GM18861 (cell line): Measurements from ENCODE around the gene PNMA8A.
"Not testable (repeated sequence)": the region's sequence is repeated elsewhere in the genome, so short reads cannot be mapped to it uniquely, and the experiment has no call there.

Experiments
- ATAC-seq: cut with Tn5 transposase; IDR thresholded peaks from one replicate; pipeline ENCODE4 v1.9.1; 2021; ENCODE audit not compliant: unreplicated experiment

Gene PNMA8A, protein sequence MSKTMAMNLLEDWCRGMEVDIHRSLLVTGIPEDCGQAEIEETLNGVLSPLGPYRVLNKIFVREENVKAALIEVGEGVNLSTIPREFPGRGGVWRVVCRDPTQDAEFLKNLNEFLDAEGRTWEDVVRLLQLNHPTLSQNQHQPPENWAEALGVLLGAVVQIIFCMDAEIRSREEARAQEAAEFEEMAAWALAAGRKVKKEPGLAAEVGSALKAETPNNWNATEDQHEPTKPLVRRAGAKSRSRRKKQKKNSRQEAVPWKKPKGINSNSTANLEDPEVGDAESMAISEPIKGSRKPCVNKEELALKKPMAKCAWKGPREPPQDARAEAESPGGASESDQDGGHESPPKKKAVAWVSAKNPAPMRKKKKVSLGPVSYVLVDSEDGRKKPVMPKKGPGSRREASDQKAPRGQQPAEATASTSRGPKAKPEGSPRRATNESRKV

DNA sequence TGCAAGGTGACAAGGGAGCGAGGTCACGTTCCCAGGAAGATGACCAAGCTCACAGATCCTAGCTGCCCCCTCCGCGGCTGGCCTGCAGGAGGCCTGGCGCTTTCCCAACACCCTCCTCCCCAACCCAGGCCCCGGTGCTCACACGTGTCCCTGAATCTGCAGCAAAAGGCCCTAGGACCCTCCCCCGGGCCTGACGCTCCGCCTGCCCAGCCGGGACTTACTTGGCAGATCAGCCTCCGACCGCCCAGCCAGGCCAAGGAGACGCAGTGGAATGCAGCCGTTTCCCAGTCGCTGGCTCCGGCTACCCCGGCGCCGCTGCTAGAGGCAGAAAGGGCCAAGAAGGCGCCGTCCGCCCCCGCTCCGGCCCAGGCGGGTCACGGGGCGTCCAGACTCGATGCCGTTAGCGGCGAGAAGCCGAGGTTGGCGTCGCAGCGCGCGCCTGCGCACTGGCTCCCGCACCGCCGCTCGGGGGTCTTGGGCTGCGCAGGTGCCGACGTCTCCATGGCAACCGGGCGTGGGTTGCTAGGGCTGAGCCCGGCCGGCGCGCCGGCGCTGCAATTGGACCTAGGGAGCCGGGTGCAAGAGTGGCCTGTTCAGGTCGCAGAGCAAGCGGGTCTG, at the start of gene PNMA8A:
TSS of gene PNMA8A (minus strand) at position 448 of the 618 bp plus-strand sequence. CDS start 528 bp downstream, outside the sequence.
- ATAC-seq, result no peak

DNA sequence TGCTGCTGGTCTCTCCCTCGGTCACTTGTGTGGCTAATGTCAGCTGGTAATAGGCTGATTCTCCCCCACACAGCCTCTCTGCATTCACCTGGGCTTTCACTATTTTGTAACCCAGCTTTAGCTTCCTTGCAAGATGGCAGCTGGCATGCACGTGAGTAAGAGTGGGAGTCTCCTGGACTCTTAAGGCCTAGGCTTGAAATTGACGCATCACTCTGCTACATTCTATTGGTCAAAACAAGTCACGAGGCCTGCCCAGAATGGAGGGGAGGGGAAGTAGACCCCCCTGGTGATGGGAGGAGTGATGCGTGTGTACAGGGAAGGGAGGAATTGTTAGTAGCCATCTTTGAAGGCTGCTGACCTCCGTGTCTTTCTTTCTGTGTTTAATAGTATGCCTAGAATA, 49.3 kb upstream of the PNMA8A start:
- ATAC-seq, result no peak

DNA sequence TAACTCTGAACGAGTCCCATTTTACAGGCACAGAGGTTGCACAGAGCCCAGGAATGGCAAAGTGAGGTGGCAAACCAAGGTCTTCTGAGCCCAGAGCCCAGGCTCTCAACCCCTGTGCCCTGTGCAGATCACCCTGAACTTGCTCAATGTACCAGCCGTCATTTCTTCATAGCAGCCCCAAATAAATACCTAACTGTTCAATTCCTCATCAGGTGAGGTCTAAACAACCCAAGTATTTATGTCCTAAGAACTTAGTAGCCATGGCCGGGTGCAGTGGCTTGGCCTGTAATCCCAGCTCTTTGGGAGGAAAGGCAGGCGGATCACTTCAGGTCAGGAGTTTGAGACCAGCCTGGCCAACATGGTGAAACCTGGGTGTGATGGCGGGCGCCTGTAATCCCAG, 46.1 kb upstream of the PNMA8A start:
- no peak for ATAC-seq

DNA sequence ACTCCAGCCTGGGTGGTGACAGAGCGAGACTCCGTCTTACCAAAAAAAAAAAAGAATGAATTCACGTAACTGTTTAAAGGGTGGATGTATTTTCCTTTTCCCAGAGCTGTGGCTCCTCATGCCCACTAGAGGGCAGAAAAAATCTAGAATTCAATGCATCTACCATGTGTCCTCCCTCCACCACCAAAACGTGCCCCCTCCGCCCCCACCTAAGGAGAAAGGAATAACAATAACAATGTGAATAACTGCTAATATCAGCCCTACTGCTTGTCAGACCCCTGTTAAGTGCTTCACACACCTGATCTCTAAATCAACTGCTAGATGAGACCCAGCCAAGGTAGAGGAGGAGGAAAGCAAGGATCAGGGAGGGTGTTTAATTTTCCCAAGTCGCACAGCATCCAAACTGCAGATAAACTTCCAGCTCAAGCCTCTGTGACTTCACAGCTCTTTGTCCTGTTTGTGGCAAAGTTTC, 44.6 kb upstream of the PNMA8A start:
- no peak for ATAC-seq

DNA sequence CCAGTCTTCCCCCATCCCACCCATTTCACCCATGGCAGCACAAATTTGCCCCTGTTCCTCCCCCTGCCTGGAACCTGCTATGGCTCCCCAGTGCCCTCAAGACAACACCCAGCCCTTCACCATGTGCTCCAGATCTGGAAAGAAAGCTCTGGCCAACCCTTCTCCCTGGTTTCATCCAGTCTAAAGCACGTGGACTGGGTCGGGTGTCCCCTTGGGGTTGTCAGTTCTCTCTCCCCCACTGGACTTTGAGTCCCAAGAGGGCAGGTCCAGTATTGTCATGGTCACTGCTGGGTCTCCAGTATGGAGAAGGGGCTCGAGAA, 43.9 kb upstream of the PNMA8A start:
- ATAC-seq, result no peak

DNA sequence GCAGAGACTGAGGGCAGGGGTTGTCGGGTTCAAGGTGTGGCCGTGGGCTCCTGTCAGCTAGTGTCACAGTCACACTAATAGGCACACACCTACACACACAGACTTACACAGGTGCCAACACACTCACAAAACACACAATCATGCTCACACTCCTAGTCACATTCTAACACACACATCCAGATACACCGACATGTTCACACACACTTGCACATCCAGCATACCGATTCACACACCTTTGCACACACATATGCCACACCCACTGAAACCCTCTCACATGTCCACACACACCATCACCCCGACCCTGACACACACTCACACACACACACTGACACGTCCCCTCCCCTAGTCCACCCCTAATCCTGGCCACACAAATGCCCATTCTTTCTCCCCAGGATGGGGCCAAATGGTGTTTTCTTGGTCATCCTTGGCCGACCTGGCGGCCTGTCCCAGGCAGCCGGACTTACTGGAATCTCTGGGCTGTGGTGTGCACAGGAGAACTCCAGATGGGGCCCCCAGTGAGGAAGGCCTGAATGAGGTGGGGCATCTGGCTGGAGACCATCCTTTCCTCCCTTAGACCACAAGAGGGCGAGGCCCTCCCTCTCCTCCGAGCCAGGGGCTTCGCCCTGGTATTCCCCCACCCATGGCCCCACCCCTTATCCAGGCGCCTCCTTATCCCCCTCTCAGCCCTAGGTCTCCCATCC, 43.4 kb upstream of the PNMA8A start:
- no peak for ATAC-seq

DNA sequence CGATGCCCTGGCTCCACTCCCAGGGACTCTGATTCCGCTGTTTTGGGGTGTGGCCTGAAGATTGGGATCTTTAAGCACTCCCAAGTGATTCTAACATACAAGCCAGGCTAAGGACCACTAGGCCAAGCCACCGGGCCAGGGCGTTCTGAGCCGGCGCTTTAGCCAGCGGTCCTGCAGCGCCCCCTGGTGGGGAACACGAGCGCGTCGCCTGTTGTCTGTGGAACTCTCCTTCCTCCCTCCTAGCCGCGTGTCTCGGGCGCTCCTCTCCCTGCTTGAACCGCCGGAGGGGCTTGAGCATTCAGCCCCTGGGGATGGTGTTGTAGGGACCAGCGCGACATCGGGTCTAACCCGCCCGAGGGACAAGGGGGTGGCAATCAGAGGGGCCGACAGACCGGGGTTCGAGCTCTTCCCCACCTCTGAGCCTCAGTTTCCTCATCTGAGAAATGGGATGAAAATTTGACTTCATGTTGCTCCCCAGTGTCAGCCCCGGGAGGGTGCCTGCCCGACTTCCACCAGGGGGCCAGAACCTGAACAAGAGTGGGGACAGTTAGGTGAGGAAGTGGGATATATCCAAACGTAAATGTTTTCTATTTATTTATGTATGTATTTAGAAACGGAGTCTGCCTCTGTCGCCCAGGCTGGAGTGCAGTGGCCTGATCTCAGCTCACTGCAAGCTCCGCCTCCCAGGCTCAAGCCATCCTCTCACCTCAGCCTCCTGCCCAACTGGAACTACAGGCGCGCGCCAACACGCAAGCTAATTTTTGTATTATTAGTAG, 42.3 kb upstream of the PNMA8A start:
- no peak for ATAC-seq

DNA sequence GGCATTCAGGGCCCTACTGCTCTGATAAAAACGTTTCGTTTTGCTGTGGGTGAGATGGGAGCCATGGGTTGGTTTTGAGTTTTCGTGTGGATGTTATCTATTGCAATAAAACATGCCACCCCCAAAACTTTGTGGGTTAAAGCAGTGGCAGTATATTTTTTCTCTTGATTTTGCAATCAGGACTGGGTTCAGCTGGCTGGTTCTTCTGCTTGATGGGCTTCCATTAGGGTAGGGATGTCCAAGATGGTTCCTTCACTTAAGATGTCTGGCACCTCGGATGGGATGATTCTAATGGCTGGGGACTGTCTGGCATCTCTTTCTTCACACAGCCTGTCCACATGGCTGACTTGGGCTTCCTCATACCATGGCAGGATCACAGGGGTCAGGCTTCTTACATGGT, 39.9 kb upstream of the PNMA8A start:
- no peak for ATAC-seq

DNA sequence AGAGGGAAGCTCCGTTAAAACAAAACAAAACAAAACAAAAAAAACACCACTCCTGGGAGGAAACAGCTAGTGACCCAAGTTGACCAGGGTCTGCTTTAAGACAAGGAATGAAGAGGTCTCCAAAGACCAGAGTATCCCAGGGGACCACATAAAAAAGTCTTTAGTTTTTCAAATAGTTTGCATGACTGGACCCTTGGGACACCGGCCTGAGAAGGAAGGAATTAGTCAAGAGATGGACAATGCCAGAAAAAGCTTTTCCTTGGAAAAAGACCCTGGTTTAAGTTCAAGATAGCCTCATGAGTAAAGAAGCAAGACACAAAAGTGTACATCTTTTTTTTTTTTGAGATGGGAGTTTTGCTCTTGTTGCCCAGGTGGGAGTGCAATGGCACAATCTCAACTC, 36.8 kb upstream of the PNMA8A start:
- no peak for ATAC-seq

DNA sequence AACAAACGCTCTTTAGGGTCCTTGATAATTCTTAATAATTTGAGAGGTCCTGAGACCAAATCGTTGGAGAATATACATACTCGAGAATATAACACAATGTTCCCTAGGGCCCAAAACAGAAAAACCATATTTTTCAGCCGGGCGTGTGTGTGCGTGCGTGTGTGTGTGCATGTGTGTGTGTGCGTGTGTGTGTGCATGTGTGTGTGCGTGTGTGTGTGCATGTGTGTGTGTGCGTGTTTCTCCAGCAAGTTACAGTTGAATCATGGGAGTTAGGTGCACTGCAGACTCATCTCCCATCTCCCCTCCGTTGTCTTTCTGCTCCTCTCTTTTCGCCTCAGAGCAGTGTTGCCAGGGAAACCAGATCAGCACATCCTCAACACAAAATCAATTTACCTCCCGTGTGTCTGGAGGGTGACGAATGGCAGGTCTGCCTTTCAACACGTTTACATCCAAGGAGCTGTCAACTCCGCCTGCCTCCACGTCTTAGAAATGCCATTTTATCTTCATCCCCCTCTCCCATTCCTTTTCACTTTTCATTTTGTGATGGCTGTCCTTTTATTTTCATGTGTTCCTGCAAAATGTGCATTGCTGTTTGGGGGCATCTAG, 32.6 kb upstream of the PNMA8A start:
- no peak for ATAC-seq

DNA sequence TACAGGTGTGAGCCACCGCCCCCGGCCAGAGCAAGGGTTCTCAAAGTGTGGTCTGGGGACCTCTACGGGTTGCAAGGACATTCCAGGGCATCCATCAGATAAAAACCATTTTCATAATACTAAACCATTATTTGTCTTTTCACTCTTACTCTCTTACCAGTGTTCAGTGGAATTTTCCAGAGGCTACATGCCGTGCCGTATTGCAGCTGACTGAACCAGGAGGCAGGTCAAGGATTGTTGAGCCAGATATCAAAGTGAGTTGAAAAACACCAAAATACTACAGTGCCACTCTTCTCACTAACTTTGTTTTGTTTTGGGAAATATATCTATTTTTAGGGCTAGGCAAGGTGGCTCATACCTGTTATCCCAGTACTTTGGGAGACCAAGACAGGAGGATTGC, 31.5 kb upstream of the PNMA8A start:
- ATAC-seq, result no peak

DNA sequence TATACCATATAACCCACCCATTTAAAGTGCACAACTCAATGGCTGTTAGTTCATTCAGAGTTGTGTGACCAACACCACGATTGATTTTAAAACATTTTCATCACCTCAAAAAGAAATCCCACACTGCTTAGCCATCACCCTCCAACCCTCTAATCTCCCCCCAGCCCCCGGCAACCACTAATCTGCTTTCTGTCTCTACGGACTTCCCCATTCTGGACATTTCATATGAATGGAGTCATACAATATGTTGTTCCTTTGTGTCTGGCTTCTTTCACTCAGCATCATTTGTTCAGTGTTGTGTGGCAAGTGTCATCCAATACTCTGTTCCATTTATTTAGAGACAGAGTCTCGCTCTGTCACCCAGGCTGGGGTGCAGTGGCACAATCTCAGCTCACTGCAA, 28.3 kb upstream of the PNMA8A start:
- ATAC-seq, result no peak

DNA sequence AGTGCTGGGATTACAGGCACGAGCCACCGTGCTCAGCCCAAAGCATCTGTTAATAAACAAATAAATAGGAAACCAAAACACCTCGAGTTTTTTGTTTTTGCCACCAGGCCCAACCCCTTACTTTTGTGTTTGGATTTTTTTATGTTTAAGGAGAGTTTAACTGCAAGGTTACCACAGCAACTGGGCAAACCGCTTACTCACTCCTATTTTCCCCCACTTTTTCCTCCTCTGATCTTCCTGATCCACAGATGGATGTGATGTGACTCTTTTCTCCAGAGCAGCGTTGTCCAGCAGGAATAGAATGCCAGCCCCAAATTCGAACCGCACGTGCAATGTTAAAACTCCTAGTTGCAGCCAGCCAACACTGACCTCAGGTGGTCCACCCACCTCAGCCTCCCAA, 26.4 kb upstream of the PNMA8A start:
- ATAC-seq, result no peak

DNA sequence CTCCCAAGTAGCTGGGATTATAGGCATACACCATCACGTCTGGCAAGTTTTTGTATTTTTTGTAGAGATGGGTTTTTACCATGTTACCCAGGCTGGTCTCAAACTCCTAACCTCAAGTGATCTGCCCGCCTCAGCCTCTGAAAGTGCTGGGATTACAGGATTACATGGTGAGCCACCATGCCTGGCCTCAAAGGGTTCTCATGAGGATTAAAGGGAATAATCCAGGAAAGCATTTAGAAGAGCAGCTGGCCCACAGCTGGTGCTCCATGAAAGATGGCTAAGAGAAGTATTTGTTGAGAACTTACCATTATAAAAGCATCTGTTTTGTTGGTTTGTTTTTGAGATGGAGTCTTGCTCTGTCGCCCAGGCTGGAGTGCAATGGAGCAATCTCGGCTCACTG, 25.5 kb upstream of the PNMA8A start:
- not testable (repeated sequence) for ATAC-seq

DNA sequence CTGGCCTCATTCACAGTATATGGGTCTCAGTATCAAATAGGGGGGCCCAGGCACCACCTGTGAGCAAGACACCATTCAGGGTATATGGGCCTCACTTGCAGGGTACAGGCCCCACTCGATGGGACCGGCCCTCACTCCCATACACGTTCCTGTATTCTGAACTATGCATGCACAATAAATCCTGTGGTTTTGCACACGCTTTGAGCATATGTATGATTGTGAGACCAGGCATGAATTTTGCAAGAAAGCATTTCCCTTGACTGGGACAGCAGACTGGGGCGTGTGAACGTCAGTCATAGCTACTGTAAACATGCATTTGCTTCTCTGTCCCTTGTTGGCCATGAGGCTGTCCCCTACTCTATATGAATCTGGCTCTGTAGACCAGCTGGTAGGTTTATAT, 24.9 kb upstream of the PNMA8A start:
- ATAC-seq, result no peak

DNA sequence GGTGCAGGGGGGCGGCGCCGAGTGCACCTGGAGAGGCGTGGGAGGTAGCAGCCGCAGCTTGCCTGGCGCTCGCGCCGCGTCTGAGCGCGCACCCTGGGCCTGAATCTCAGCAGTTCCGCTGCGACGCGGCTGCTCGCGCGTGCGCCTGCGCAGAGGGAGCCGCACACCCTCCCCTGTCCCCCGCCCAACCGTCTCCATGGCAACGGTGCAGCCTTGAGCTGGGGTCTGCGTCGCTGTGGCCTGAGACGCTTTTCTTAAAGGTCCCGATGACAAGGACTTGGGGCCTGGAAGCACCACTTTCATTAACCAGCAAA, 24.4 kb upstream of the PNMA8A start, which contains the start of gene PNMA8B:
TSS of gene PNMA8B (minus strand) at position 82 of the 314 bp plus-strand sequence. CDS start 402 bp downstream, outside the sequence.
- no peak for ATAC-seq

DNA sequence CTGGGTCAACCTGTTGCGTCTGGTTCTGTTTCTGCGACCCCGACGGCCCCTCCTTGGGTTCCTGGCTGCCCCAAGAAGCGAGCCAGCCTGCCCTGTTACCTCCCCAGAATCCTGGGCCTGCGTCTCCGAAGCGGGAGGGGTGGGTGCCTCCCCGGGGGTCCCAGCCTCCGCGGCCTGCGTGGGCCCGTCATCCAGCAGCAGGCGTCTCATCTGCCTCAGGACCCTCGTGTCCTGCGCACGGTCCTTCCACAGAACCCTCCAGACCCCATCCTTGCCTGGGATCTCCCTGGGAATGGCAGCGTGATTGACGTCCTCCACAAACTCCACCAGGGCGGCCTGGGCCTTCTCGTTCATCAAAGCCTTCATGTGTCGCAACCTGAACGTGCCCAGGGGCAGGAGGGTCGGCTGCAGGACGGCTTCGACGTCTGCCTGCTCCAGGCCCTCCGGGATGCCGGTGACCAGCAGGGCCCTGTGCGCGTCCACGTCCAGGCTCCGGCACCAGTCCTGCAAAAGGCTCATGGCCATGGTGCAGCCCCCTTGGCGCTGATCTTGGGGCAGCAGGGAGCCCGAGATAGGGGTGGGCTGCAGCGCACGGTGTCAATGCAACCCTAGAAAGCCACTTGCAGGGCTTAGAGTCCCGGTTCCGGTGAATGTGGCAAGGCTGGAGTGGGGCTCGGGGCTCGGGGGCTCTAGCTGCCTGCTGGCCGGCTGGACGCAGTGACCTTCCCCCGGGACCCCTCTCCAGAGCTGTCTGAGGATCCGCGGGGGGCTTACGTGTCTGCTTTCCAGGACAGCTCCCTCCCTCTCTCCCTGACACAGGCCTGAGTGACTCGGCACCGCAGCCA, 23.8 kb upstream of the PNMA8A start:
- ATAC-seq, result no peak

DNA sequence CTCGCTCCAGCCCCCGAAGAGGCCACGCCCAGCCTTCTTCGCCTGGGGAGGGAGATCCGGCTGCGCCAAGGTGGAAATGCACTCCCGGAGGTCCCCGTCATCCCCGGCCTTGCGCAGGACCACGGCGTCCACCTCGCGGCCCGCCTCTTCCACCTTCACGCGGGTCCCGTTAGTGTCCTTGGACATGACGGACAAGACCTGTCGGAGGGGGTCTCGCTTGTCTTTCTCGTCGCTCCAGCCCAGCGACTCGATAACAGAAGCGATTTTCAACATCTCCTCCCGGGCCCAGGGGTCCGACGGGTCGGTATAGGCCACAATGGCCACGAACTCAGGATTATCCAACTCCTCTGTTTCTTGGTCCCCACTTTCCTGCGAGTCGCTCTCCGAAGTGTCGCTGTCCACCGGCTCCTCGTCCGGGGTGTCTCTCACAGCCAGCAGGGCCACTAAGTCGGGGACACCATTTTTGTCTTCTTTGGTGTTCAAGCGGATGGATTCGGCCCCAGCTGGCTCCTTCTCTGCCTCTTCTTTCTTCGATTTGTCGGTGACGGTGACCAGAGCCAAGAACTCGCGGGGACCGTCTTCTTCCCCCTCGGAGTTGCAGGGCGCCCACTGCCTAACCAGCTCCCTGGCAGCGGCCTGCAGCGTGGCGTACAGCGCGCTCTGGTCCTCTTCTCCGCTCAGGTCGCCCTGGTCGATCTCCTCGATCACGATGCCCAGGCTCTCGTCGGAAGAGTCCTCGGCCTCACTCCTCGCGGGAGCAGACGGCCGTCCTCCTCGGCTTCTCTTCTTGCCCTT, 23.0 kb upstream of the PNMA8A start:
- ATAC-seq, result no peak
